ENCODE data around the gene HNRNPM.
A peak's percentile ranks its signal among the peaks of the same experiment; 100 is the strongest.

Gene HNRNPM

GRCh38 chr19:8487137-8487851 lies 42.5 kb downstream of the HNRNPM start:
- DNase-seq: peak; percentile 62 to 74

GRCh38 chr19:8488365-8488764 lies 43.6 kb downstream of the HNRNPM start:
- DNase-seq: no peak

- DNase-seq: no peak
Observed at GRCh38 chr19:8489561-8490394, 45.0 kb downstream of the HNRNPM start.

GRCh38 chr19:8490395-8490760 lies 45.6 kb downstream of the HNRNPM start:
- no peak for DNase-seq

- DNase-seq: no peak
Observed at GRCh38 chr19:8490873-8491272, 46.1 kb downstream of the HNRNPM start.

GRCh38 chr19:8491574-8491973 lies 46.8 kb downstream of the HNRNPM start:
- DNase-seq: no peak

- no peak for DNase-seq
Observed at GRCh38 chr19:8494158-8494557, 49.4 kb downstream of the HNRNPM start.

GRCh38 chr19:8498295-8498694 lies 53.5 kb downstream of the HNRNPM start:
- DNase-seq: no peak

GRCh38 chr19:8499048-8499833 lies 54.5 kb downstream of the HNRNPM start:
- no peak for DNase-seq

- no peak for DNase-seq
Observed at GRCh38 chr19:8500158-8500557, 55.4 kb downstream of the HNRNPM start.

GRCh38 chr19:8501516-8501915 lies 56.7 kb downstream of the HNRNPM start:
- no peak for DNase-seq

- no peak for DNase-seq
Observed at GRCh38 chr19:8501981-8502380, 57.2 kb downstream of the HNRNPM start.

GRCh38 chr19:8503510-8503909 lies 58.7 kb downstream of the HNRNPM start:
- no peak for DNase-seq

- no peak for DNase-seq
Observed at GRCh38 chr19:8504171-8504570, 59.4 kb downstream of the HNRNPM start.

GRCh38 chr19:8504919-8505318 lies 60.1 kb downstream of the HNRNPM start:
- DNase-seq: no peak

- DNase-seq: peak; percentile 52 to 72
Observed at GRCh38 chr19:8505680-8506401, 61.1 kb downstream of the HNRNPM start.

GRCh38 chr19:8506402-8506957 lies 61.7 kb downstream of the HNRNPM start:
- DNase-seq: no peak

GRCh38 chr19:8510589-8511115 lies 65.9 kb downstream of the HNRNPM start:
- no peak for DNase-seq

GRCh38 chr19:8511573-8512101 lies 66.9 kb downstream of the HNRNPM start:
- DNase-seq: no peak

GRCh38 chr19:8512115-8512967 lies 67.6 kb downstream of the HNRNPM start:
- DNase-seq: no peak
